ENCODE measurements around the gene FNDC3B. TPM values are rescaled to one million over a fixed set of nuclear protein-coding genes. Genes with fewer than 3 reads are reported as not detected.

Gene FNDC3B
- total RNA-seq, 1 donor from 2014 or later: 19.3 TPM

DNA sequence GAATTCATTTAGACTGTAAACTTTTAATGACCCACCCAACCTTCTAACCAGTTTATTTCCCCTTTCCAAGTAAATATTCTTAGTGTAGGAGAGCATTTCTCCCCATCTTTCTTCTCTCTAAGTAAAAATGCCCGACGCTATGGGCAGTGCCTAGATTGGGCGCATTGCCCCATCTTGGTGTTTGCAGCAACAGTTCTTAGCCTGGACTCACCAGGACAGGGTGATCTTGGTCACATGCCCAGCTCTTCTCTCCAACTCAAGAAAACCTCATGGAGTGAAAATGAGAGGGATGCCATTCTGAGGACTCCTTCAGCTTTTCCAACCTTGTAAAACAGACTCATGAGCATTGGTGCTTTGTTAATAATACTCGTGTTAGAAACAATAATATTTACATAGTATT lies 332.2 kb downstream of the FNDC3B start:
- DNase-seq: no peak

DNA sequence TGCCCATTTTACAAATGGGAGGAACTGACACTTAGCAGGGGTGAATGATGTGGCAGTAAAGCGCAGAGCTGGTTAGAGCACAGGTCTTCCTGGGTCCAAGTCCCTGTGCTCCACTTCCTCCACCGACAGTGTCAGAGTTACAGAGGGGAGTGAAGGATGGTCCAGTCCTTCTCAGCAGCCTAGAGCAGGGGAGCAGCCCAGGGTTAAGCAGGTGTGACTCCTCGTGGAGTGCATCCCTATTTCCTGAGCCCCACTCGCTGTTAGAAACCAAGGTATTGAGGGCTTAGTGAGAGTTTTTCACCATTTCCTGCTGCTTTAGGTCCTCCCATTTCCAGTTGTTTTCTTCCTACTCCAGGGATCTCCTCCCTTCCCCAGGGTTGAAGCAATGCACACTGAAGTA lies 333.5 kb downstream of the FNDC3B start:
- no peak for DNase-seq

DNA sequence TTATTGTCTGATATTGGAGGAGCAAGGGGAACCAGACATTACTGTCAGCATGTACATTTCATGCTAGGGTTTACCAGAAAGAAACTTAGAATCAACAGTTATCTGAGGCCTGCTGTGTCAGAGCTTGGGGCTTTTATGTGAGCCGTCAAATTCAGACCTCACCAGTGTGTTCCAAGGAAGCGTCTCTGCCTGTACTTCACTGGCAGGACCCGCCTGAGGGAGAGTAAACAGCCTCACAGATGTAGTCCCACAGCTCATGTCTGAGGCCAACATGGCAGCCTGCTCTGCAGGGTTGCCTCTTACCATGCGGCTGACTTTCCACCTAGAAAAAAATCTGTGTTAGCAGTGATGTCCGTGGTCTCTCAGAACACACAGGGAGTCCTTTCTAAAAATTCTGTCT lies 334.5 kb downstream of the FNDC3B start:
- DNase-seq: no peak

DNA sequence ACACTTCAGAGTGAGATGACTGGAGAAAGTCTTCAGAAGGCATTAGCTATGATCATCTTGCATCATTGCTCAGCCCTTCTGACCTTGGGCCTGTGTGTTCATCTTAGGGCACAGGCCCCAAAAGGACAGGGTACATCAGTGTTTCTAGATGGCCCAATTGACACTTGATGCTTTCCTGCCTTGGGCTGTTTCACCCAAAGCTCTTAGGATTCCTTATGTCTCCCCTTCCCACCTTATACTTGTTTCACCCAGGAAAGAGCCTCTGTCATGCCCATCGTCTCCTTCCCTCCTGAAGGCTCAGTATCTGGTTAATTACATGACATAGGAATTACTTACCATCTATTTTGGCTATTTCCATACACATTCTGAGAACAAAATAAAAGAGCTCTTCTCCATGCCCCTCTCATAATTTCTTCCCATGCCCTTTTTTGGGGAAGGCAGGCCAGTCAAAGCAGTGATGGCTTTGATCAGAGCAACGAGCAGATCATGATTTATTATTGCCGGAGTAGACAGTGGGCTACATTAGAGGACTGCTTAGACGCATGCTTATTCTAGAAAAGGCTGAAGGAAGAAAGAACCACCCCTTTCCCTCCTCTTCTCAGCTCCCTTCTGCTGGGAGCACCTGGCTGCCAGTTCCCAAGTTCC lies 335.9 kb downstream of the FNDC3B start:
- no peak for DNase-seq

DNA sequence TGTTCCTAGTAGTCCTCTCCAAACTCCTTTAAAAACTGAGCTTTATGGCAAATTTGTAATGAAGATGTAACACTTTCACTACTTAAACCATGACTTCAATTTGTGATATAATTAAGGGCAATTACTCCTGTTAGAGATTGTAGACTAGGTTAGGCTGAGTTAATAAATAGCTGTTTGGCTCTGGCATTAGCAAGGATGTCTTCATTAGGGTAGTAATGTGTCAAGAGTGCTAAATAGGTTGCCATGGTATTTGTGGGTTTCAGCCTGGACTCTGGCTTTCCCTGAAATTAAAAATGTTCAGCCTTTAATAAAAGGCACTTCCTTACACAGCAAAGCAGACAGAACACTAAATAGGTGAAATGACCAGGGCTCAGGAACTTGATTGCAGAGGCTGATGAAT lies 337.0 kb downstream of the FNDC3B start:
- no peak for DNase-seq

DNA sequence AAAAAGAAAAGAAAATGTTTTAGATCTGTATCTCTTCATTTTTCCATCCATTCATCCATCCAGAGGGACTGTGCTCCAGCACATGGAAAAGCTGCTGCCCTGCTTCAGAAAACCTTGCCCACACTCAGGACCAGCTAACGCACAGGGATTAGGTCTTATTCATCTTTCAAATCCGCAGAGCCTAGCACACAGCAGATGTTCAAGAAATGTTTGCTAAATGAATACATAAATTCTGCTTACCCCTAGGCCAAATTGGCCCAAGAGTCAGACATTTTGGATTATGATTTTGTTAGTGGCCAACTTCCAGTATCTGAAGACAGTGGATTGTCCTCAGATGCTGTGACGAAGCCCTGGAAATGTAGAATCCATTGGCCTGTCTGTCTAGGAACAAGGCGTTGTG lies 337.5 kb downstream of the FNDC3B start:
- no peak for DNase-seq

DNA sequence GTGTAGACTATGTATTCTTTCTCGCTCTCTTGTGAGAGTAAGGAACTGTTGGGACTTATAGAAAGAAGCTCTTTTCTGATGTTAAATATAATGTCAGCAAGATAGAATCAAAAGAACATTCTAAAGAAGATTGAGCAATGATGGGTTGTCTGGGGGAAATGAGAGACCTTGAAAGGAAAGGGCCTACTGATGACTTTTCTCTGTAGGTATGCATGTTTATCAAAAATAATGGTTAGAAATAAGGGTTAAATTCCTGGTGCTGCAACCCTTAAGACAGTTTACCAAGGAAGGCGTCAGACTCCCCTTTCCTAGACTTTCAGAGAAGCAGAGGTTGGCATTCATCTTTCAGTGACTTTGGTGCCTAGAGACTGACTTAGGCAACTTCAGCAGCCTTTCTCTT lies 339.1 kb downstream of the FNDC3B start:
- DNase-seq: no peak

DNA sequence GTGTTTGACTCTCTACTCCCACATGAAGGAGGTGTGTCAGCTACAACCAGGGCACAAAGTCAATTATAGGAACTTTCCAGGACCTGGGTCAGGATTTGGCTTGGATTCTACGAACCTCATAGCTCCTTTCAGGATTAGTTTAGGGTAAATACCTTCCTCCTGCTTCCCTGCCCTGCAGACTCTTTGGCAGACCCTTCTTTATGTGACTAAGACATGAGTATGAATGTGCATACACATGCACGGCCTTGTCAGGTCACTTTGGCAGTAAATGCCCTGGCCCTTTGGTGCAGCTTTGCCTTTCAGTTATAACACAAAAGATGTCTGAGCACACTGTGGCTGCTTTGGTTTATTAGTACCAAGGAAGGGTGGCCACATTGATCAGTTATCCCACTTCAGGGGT lies 340.0 kb downstream of the FNDC3B start:
- DNase-seq: no peak

DNA sequence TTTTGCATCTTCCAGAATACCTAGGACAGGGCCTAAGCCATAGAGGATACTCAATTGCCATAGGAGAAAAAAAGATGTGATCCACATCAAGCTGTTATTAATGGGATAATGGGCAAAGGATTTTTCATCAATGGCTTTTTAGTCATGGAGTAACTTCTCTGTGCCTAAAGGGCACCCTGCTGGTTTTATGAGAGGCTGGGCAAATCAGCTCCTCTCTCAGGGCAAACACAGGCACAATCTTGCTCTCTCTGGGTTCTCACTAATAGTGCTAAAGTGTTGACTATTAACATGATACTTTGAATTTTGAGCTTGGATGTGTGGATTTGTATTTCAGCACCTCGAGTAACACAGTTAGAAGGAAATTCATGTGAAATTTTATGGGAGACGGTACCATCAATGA lies 341.3 kb downstream of the FNDC3B start:
- no peak for DNase-seq

DNA sequence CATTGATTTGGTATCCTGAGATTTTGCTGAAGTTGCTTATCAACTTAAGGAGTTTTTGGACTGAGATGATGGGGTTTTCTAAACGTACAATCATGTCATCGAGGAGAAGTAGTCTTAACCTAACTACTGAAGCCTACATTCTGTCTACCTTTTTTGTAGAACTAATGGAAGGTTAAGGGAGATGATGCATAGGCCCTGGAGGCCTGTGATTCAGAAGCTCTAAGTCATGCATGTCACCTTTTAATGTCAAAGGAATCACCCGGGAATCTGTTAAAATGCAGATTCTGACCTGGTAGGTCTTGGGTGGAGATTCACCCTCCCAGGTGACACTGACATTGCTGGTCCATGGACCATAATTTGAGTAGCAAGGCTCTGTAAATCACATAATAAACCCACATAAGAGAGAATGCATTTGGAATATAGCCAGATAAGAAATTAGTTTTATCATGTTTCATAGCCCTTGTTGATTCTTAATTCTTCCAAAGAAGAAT lies 344.0 kb downstream of the FNDC3B start:
- no peak for DNase-seq

DNA sequence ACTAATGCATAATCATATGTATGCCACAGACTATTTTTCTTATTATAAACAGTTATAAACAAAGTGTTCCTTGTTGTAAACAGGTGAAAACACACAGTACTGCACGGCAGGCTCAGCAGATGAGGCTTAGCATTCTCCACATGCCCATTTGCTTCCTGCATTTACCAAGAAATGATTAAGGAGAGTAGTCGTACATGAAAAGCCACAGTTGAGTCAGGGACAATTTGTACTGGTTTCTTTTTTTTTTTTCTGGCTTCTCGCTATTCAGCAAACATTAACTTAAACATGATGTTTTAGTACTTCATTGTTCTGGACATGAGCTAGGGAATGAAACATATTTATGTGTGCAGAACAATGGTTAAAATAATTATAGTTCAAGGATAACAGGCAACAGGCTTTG lies 345.5 kb downstream of the FNDC3B start:
- DNase-seq: no peak

DNA sequence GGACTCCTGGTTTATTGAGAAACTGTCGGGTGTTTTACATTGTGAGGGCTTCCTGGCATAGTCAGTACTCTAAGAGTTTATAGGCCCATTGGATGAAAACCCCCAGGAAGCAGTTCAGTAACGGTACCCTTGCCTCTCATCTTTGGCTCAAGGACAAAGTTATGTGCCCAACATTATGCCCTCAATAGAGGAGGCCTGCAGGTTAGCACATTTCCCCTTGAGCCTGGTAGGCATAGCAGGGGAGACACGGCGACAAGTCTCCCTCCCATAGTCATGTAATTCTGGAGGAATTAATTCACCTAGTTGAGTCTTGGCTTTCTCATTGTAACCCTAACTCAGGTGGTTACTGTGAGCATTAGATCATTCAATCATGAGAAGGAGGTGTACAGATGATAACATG lies 348.4 kb downstream of the FNDC3B start:
- DNase-seq: no peak

DNA sequence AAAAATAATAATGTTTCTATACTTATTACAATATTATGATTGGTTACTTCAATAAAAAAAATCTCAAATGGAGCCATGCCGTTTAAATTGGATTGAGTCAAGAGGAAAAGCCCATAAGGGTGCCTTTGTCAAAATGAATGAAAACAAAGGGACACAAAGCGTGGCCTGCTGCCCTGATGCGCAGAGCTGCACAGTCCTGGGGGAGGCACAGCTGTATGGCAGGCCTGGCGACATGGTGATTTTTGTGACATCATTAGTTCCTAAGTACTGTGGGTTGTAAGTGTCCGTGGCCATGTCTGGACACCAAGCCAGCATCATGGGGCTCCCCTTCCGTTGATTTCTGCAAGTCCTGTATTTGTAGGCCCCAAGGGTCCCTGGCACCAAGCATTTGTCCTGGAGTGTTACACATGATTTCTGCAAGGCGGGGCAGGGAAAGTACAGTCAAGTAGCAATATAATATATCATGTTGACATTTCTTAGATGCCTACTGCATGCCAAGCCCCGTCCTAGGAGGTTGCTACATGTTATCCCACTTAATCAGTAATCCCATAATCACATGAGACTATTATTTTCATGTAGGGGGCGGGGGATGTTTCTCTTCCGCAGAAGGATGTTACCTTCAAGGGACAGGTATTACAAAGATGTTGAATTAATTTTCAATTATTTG lies 349.2 kb downstream of the FNDC3B start:
- no peak for DNase-seq

DNA sequence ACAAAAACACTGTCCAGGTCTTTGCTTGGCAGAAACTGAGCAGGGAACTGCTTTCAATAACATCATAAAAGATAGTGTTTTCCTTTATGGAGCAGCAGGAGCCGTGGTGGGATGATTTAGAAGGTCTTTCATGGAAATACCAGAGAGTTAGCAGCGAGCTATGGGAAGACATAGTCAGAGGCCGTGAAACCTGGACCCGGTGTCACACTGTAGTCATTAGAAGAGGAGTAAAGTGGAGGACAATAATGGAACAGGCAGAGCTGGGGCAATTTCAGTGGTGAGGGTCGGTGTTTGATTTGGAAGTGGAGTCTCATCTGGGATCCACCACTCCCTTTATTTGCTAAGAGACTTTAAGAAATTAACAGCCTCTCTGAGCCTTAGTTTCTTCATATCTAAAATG lies 351.4 kb downstream of the FNDC3B start:
- no peak for DNase-seq

DNA sequence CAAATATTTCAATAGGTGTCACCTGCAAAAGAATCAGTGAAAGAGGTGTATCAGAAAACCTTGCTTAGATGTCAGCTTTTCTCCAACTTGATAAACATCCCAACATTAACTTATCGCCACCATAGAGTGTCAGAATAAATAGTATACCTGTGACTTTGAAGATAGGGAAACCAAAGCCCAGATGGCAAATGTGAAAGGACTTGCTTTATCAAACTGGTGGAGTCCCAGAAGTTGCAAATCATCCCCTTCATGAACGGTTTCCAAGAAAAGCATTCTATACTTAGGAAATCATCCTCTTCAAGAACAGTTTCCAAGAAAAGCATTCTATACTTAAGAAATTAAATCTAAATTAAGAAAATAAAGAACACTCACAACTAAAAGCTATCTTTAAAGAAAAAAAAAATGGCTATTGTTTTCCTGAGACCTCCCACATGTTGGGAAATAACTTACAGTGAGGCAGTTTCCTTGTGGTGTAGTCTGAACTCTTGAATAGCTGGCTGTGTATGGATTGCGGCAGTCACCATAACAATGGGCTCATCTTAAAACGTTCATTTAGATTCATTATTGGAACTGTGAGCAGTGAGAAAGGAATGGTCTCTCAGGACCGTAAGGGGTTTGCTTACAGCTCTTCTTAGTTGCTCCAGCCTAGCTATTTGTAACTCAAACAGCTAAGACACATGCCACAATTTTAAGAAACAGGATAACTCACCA lies 352.4 kb downstream of the FNDC3B start:
- no peak for DNase-seq

DNA sequence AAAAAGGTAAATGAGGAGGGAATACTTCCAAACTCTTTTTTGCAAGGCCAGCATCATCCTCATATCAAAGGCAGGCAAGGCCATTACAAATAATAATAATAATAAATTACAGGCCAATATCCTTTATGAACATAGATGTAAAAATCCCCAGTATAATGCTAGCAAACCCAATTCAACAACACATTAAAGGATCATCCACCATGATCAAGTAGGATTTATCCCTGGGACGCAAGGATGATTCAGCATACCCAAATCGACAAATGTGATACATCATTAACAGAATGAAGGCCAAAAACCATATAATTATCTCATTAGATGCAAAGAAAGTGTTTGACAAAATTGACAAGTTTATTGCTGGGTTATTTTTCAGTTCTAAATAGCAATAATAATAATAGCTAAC lies 355.3 kb downstream of the FNDC3B start:
- DNase-seq: no peak

DNA sequence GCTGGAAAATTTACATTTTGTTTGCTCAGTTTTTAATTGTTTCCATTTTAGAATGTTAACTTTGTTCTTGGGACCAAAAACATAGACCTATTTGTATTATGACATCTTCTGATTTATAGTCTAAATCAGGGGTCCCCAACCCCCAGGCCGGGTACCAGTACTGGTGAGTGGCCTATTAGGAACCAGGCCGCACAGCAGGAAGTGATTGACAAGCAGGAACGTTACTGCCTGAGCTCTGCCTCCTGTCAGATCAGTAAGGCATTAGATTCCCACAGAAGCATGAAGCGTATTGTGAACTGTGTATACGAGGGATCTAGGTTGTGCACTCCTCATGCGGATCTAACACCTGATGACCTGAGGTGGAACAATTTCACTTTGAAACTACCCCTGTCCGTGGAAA lies 357.0 kb downstream of the FNDC3B start:
- DNase-seq: no peak

DNA sequence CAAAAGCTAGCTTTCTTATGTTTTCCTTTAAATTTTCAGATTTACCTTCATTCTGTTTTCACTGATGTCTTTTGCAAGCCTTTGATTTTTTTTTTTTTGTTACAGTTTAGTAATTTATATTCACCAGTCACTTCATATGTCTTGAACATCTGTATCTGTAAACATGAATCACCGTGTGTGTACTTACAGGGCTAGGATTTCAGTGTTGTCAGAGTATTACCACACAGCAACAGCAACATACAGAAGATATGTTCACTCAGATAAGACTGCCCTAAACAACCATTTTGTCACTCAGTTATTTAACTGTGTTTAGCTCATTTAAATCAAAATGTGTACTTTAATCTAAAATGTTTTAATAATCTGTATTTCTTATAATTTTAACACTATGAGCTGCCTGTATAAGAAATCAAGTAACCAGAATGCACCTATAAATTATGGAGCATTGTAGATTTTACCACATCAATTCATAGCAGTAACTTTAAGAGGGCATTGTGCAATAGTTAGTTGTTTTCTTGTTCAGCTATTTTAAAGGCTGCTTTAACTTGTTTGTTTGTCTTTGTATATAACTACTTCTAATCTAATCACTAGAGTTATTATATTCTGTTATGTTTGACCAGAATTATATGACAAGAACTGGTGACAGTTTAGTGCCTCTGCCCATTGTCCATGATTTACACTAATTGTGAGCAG lies 358.5 kb downstream of the FNDC3B start:
- DNase-seq: no peak

DNA sequence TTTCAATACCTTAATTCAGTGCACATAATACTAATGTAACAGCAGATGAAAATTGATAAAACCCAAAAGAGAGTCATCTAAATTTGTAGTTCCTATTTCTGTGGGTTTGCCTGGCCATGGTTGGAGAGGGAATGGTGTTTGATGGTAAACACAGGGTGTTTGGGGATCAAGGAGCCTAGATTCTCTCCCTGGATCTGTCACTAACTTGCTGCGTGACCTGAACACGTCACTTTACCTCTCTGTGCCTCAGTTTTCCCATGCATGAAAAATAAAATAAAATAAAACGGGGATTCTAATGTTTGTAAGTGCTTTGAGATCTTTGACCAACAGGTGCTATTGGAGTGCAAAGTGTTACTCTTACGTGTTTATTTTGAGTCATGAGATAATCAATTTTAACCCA lies 359.1 kb downstream of the FNDC3B start:
- no peak for DNase-seq

DNA sequence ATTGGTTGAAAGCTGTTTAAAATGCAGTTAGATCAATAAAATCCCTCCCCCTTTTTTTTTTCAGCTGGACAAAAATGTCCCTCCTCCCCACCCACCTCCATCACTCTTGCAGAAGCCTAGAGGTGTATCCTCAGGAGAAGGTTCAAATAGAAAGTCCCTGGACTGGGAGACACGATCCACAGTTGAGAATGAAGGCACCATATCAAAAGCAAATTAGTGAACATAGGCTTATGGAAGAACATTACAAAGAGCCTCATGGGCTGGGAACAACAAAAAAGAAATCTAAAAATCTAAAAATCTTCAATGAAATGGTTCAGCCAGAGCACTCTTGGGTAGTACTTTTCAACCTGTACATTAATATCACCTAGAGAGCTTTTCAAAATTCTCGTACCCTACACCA lies 362.7 kb downstream of the FNDC3B start:
- no peak for DNase-seq

DNA sequence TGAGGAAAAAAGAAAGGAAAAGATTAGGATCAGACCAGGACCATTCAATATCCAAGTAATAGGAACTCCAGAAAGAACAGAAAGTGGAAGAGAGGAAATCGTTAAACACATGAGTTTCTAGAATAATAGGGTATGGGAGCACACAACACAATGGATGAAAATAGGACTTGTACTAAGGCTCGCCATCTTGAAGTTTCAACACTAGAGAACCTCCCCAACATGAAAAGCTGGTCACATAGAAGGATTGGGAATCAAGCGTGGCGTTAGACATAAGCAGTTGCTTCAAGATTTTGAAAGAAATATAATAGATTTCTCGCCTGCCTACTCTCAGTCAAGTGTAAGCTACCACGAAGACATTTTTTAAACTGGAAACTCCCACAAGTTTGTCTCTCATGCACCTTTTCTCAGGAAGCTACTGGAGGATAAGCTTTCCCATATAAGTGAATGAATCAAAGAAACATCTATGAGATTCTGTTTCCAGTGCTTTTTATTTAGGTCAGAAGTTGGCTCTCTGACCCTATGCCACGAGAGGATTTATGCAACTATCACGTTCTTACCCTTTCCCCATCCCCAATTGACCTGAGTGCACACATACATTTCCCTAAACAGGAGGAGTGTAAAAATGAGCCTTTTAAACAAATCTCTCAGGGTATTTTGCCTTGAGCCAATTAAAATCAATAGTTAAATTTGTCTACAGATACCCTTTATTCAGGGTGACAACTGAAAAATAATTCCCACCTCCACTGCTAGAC lies 363.7 kb downstream of the FNDC3B start:
- no peak for DNase-seq

DNA sequence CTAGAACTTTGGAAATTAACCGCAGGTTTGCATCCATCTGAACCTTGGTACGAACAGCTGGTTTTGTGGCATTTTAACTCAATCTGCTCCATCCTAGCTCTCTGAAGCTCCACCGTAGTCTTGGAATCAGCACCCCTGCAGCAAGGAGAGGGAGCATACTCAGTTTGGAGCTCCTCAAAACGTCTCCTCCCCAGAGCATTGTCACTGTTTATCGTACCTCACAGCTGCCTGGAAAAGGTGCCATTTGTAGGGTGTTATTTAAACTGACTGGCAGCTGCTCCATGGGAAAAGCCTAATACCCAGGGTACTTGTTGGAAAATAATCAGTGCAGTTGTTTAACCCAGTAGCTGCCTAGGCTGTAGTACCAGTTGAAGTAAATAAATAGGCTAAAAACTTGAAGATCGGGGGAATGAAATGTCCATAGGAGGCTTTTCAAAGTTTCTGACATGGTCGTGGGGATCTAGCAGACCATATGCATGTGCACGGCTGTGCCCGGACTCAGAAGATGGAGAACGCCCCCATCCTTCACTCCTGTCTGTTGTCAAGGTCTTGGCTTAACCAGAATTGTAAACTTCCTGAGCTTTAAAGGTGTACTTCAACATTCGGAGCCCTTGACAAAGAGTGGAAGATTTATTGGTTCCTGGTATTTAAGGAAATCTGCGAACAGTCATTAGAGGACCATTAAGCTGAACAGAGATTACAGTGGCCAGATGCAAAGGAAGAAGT lies 365.0 kb downstream of the FNDC3B start:
- DNase-seq: no peak
